ES-I3 (cell line): Measurements from ENCODE around the gene LPIN1.
"Not testable (repeated sequence)": the region's sequence is repeated elsewhere in the genome, so short reads cannot be mapped to it uniquely, and the experiment has no call there.

Source experiments
- H3K36me3 ChIP-seq: 2 replicates; pipeline ENCODE4 v1.6.1; 2013; ENCODE audit warnings: mild to moderate bottlenecking, low read length, control low read depth, moderate library complexity; ENCODE audit not compliant: insufficient read depth
- H3K4me1 ChIP-seq: 2 replicates; pipeline ENCODE4 v1.6.1; 2013; ENCODE audit warnings: mild to moderate bottlenecking, control low read depth, low read length; ENCODE audit not compliant: insufficient read depth
- H3K9ac ChIP-seq: 2 replicates; pipeline ENCODE4 v1.6.1; 2013; ENCODE audit warnings: low read depth, mild to moderate bottlenecking, low read length, moderate library complexity
- H3K9me3 ChIP-seq: 2 replicates; pipeline ENCODE4 v1.6.1; 2013; ENCODE audit warnings: mild to moderate bottlenecking, low read length, moderate library complexity; ENCODE audit not compliant: control insufficient read depth, insufficient read depth

LPIN1 gene

GRCh38 chr2:11723061-11723371 lies 23.4 kb upstream of the LPIN1 start:
- Histone ChIP-seq H3K4me1 (peaks cover 7% of the 10 kb centered on the region; the same call in 1 of the 2 replicates), H3K9me3 (no peaks in the 10 kb centered on the region), H3K9ac (no peak overlapping the region), H3K36me3 (no peaks in the 10 kb centered on the region)

GRCh38 chr2:11724151-11724550 lies 22.3 kb upstream of the LPIN1 start:
- peaks cover 7% of the 10 kb centered on the region; the same call in 1 of the 2 replicates for H3K4me1 ChIP-seq
- no peak overlapping the region for H3K9ac ChIP-seq
- no peaks in the 10 kb centered on the region for H3K9me3 ChIP-seq
- H3K36me3 ChIP-seq: no peaks in the 10 kb centered on the region

GRCh38 chr2:11726384-11726783 lies 20.0 kb upstream of the LPIN1 start:
- Histone ChIP-seq H3K9ac (no peak overlapping the region), H3K4me1 (peaks cover 7% of the 10 kb centered on the region; the same call in 1 of the 2 replicates), H3K9me3 (no peaks in the 10 kb centered on the region), H3K36me3 (no peaks in the 10 kb centered on the region)

GRCh38 chr2:11729362-11730212 lies 16.8 kb upstream of the LPIN1 start:
- Histone ChIP-seq H3K36me3 (no peaks in the 10 kb centered on the region), H3K9me3 (no peaks in the 10 kb centered on the region), H3K9ac (no peak overlapping the region), H3K4me1 (peaks cover 14% of the 10 kb centered on the region)

- not testable (repeated sequence) for H3K36me3 ChIP-seq, H3K9me3 ChIP-seq, H3K9ac ChIP-seq
- peaks cover 14% of the 10 kb centered on the region for H3K4me1 ChIP-seq
Observed at GRCh38 chr2:11731214-11731984, 15.0 kb upstream of the LPIN1 start.

GRCh38 chr2:11732587-11732986 lies 13.8 kb upstream of the LPIN1 start:
- Histone ChIP-seq H3K4me1 (peaks cover 7% of the 10 kb centered on the region; the same call in 1 of the 2 replicates), H3K36me3 (no peaks in the 10 kb centered on the region), H3K9me3 (no peaks in the 10 kb centered on the region), H3K9ac (no peak overlapping the region)

- peaks cover 10% of the 10 kb centered on the region for H3K4me1 ChIP-seq
- H3K36me3 ChIP-seq, H3K9ac ChIP-seq, H3K9me3 ChIP-seq: not testable (repeated sequence)
Observed at GRCh38 chr2:11737852-11738251, 8.6 kb upstream of the LPIN1 start.

- Histone ChIP-seq H3K9ac (no peak overlapping the region), H3K36me3 (no peaks in the 10 kb centered on the region), H3K9me3 (no peaks in the 10 kb centered on the region), H3K4me1 (peaks cover 18% of the 10 kb centered on the region)
Observed at GRCh38 chr2:11738589-11739436, 7.6 kb upstream of the LPIN1 start.

- Histone ChIP-seq H3K9me3 (no peaks in the 10 kb centered on the region), H3K36me3 (no peaks in the 10 kb centered on the region), H3K9ac (no peak overlapping the region), H3K4me1 (peaks cover 16% of the 10 kb centered on the region; the same call in 1 of the 2 replicates)
Observed at GRCh38 chr2:11740723-11741122, 5.7 kb upstream of the LPIN1 start.

- H3K9ac ChIP-seq: no peak overlapping the region
- H3K36me3 ChIP-seq: no peaks in the 10 kb centered on the region
- no peaks in the 10 kb centered on the region for H3K9me3 ChIP-seq
- peaks cover 16% of the 10 kb centered on the region; the same call in 1 of the 2 replicates for H3K4me1 ChIP-seq
Observed at GRCh38 chr2:11742317-11742701, 4.1 kb upstream of the LPIN1 start.

- Histone ChIP-seq H3K4me1 (peaks cover 20% of the 10 kb centered on the region; the same call in 1 of the 2 replicates), H3K36me3 (no peaks in the 10 kb centered on the region), H3K9ac (no peak overlapping the region), H3K9me3 (no peaks in the 10 kb centered on the region)
Observed at GRCh38 chr2:11742702-11743357, 3.6 kb upstream of the LPIN1 start.

GRCh38 chr2:11743366-11743765 lies 3.1 kb upstream of the LPIN1 start:
- peaks cover 23% of the 10 kb centered on the region; the same call in 1 of the 2 replicates for H3K4me1 ChIP-seq
- H3K9me3 ChIP-seq: no peaks in the 10 kb centered on the region
- H3K36me3 ChIP-seq: no peaks in the 10 kb centered on the region
- no peak overlapping the region for H3K9ac ChIP-seq

- Histone ChIP-seq H3K4me1 (peaks cover 22% of the 10 kb centered on the region; the same call in 1 of the 2 replicates), H3K36me3 (no peaks in the 10 kb centered on the region)
Observed at GRCh38 chr2:11743846-11744553, 2.4 kb upstream of the LPIN1 start.

More at GRCh38 chr2:11743846-11744553, 2.4 kb upstream of the LPIN1 start:
- H3K9ac ChIP-seq: peak overlapping the region; percentile 30
- no peaks in the 10 kb centered on the region for H3K9me3 ChIP-seq
